Spleen (tissue), 7 donors: Measurements from ENCODE around the gene ALS2.

ENCODE experiments used
- CTCF ChIP-seq, 11 experiments: fragments of 200-600 bp in 7 of 11; fragments of 450-650 bp in 4 of 11; sonication (generic) in 4 of 11; IDR thresholded peaks in 8 of 11; conservative IDR thresholded peaks in 3 of 11; 1 replicate in 7 of 11; 2 replicates in 4 of 11; pipeline versions ENCODE4 v1.4.0 to v1.8.0; 2016 to 2021; ENCODE audit warnings: antibody characterized with exemption in 11 of 11, inconsistent platforms in 4 of 11, mild to moderate bottlenecking in 1 of 11
- POLR2A ChIP-seq, 3 donors: fragments of 450-650 bp; IDR thresholded peaks; one replicate each; pipeline ENCODE4 v1.5.1; 2017; ENCODE audit warnings: antibody characterized with exemption in 3 of 3, mild to moderate bottlenecking in 1 of 3
- POLR2AphosphoS5 ChIP-seq, 3 donors: sonication (generic); formaldehyde crosslinking; IDR thresholded peaks; one replicate each; pipeline ENCODE4 v1.5.1; 2017; ENCODE audit warnings: antibody characterized with exemption in 3 of 3
- donor health status: DM: no; HTN: no; CAD: no; lungs with moderate emphysema.
- donor health status: DM: no; HTN: no; CAD: no.
- donor health status: DM: no; HTN: no; CAD: no.

GRCh38 chr2:201746551-201746950 is 34.2 kb downstream of the ALS2 start:
- no peak for TF ChIP-seq CTCF (IDR thresholded peaks at IDR 0.05 in 8 of 11, conservative IDR thresholded peaks at IDR 0.05 in 3 of 11)
- TF ChIP-seq POLR2A (IDR thresholded peaks at IDR 0.05): no peak
- TF ChIP-seq POLR2AphosphoS5 (IDR thresholded peaks at IDR 0.05): no peak
